SU-DHL-6 (cell line): ENCODE measurements around the gene FKBP9.

Source experiments
- CTCF ChIP-seq: fragments of 200-600 bp; sonication (generic); IDR thresholded peaks from one replicate; pipeline ENCODE4 v1.5.1; 2017; ENCODE audit warnings: antibody characterized with exemption, mild to moderate bottlenecking, low read length, moderate library complexity; ENCODE audit not compliant: insufficient read depth, poor library complexity, severe bottlenecking
- EZH2phosphoT487 ChIP-seq: fragments of 200-600 bp; sonication (generic), shearing (Covaris generic); conservative IDR thresholded peaks from 2 replicates; pipeline ENCODE4 v1.6.1; 2018; ENCODE audit warnings: mild to moderate bottlenecking, antibody characterized with exemption, low read length, moderate library complexity, mixed read lengths

DNA sequence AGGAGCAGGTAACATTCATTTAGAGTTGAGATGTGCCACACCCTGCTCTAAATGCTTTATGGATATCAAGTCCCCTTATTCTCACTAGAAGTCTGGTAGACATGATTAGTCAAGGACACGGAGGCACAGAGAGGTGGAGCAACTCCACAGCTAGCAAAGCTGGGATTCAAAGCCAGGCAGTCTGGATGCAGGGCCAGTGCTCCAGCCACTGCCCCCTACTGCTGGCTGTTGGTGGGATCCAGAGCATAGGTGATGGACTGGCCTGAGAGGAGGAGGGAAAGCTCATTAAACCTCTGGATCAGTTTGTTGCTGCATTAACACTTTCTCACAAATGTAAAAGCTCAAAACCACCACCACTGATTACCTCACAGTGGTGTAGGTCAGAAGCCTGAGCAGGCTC lies 43.1 kb upstream of the FKBP9 start:
- TF ChIP-seq CTCF (no peak), EZH2phosphoT487 (no peak)
